22Rv1 (cell line): ENCODE results near the gene AUTS2.

ENCODE experiments used
- CTCF ChIP-seq: fragments of 450-650 bp; IDR thresholded peaks from 2 replicates; pipeline ENCODE4 v1.5.1; 2017; ENCODE audit warnings: mild to moderate bottlenecking
- ZFX ChIP-seq: fragments of 450-650 bp; IDR thresholded peaks from 2 replicates; pipeline ENCODE4 v1.6.1; 2017; ENCODE audit warnings: antibody characterized with exemption, borderline replicate concordance

DNA sequence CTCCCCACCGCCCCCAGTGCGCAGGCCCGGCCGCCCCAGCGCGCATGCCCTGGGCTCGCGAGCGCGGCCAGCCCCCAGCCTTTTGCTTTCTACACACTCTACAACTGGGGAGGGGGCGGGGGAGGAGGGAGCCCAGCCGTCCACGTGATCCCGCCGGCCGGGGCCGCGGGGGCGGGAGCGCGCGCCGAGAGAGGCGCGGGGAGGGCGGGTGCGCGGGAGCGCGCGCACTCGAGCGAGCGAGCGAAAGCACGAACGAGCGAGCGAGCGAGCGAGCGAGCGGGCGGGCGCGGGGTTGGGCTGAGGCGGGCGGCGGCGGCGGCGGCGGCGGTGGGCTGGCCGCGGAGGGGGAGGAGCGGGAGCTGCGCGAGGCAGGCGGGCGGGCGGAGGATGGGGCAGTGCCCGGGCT, at the start of gene AUTS2:
- TF ChIP-seq CTCF (no peak), ZFX (no peak)
